H1 (cell line): ENCODE results near the gene NEURL1. TPM values are rescaled to one million over a fixed set of nuclear protein-coding genes. Genes with fewer than 3 reads are reported as not detected.

Experiments used
- CTCF ChIA-PET: fragments of 300-600 bp; sonication (Branson Sonifier 250); formaldehyde crosslinking; loops from one replicate; lab custom pipeline; 2021; ENCODE audit not compliant: partially characterized antibody; lab: Charles Lee
- POLR2A ChIA-PET: fragments of 300-600 bp; sonication (Branson Sonifier 250); formaldehyde crosslinking; loops from one replicate; lab custom pipeline; 2021; ENCODE audit warnings: inconsistent platforms; ENCODE audit not compliant: partially characterized antibody; lab: Charles Lee
- DNase-seq, 2 experiments: peaks; one replicate each; pipeline versions ENCODE4 v3.0.0 to v3.0.0-alpha.2; 2010 to 2022; ENCODE audit warnings: low spot score in 2 of 2, low read depth in 1 of 2, mixed read lengths in 1 of 2
- FAIRE-seq: peaks from 2 replicates; lab custom pipeline; 2011; peaks lifted over from hg19 to GRCh38; lab: Jason Lieb, UNC
- H2AFZ ChIP-seq: 2 replicates; pipeline ENCODE4 v1.8.1; 2012; ENCODE audit warnings: low read length, inconsistent platforms
- H2AK5ac ChIP-seq: 2 replicates; pipeline ENCODE4 v1.6.1; 2013; ENCODE audit warnings: low read depth, low read length
- H2BK120ac ChIP-seq: replicated peaks from 2 replicates; pipeline ENCODE3; 2013; ENCODE audit warnings: low read depth, low read length, inconsistent platforms
- H2BK12ac ChIP-seq: 2 replicates; pipeline ENCODE4 v1.6.1; 2013; ENCODE audit warnings: low read depth, low read length
- H2BK15ac ChIP-seq: 2 replicates; pipeline ENCODE4 v1.6.1; 2013; ENCODE audit warnings: low read length
- H2BK20ac ChIP-seq: 2 replicates; pipeline ENCODE4 v1.6.1; 2013; ENCODE audit warnings: low read length
- H2BK5ac ChIP-seq: 2 replicates; pipeline ENCODE4 v1.6.1; 2013; ENCODE audit warnings: low read depth, low read length
- H3K14ac ChIP-seq: 2 replicates; pipeline ENCODE4 v1.6.1; 2013; ENCODE audit warnings: inconsistent platforms; ENCODE audit not compliant: insufficient read length
- H3K18ac ChIP-seq: 2 replicates; pipeline ENCODE4 v1.6.1; 2013; ENCODE audit warnings: low read length; ENCODE audit errors: extremely low read depth
- H3K23ac ChIP-seq: 2 replicates; pipeline ENCODE4 v1.6.1; 2013; ENCODE audit warnings: inconsistent platforms; ENCODE audit not compliant: insufficient read length
- H3K23me2 ChIP-seq: 2 replicates; pipeline ENCODE4 v1.6.1; 2013; ENCODE audit warnings: low read depth, low read length
- H3K27ac ChIP-seq: 2 replicates; pipeline ENCODE4 v1.6.1; 2011; ENCODE audit warnings: low read depth, low read length, inconsistent platforms
- H3K27me3 ChIP-seq, 4 experiments: replicated peaks in 1 of 4; 1 replicate in 1 of 4; 2 replicates in 3 of 4; pipeline versions ENCODE4 v1.6.1 to v1.8.1; 2011 to 2013; ENCODE audit warnings: low read length in 3 of 4, mild to moderate bottlenecking in 3 of 4, inconsistent platforms in 2 of 4, mixed read lengths in 2 of 4, moderate library complexity in 1 of 4; ENCODE audit not compliant: control insufficient read depth in 3 of 4, insufficient read depth in 3 of 4; ENCODE audit errors: extremely low read depth in 1 of 4
- H3K36me3 ChIP-seq, 4 experiments: 2 replicates each; pipeline versions ENCODE4 v1.6.1 to v1.8.1; 2011 to 2013; ENCODE audit warnings: mild to moderate bottlenecking in 4 of 4, low read length in 3 of 4, moderate library complexity in 2 of 4, control low read depth in 1 of 4, inconsistent platforms in 1 of 4; ENCODE audit not compliant: insufficient read depth in 4 of 4, control insufficient read depth in 2 of 4
- H3K4ac ChIP-seq: replicated peaks from 2 replicates; pipeline ENCODE3; 2013; ENCODE audit warnings: low read length, low read depth, mixed read lengths, inconsistent platforms; ENCODE audit not compliant: insufficient read length
- H3K4me1 ChIP-seq, 4 experiments: replicated peaks in 1 of 4; 1 replicate in 1 of 4; 2 replicates in 3 of 4; pipeline versions ENCODE4 v1.6.1 to v1.8.1; 2011 to 2013; ENCODE audit warnings: low read length in 3 of 4, inconsistent platforms in 2 of 4, mixed read lengths in 1 of 4; ENCODE audit not compliant: insufficient read depth in 4 of 4, control insufficient read depth in 3 of 4
- H3K4me2 ChIP-seq, 2 experiments: 2 replicates each; pipeline versions ENCODE4 v1.6.1 to v1.8.1; 2011 to 2013; ENCODE audit warnings: low read depth in 2 of 2, low read length in 2 of 2, control low read depth in 1 of 2, inconsistent platforms in 1 of 2, mild to moderate bottlenecking in 1 of 2; ENCODE audit not compliant: insufficient read depth in 1 of 2
- H3K4me3 ChIP-seq, 4 experiments: fragments of 200-600, 300-600 bp in 1 of 4; sonication (generic), shearing (Covaris generic), sonication (Bioruptor Twin) in 1 of 4; 2 replicates each; pipeline versions ENCODE4 v1.5.1 to v1.8.1; 2011 to 2016; ENCODE audit warnings: low read length in 4 of 4, low read depth in 3 of 4, control low read depth in 2 of 4, inconsistent platforms in 2 of 4, mild to moderate bottlenecking in 2 of 4, mixed read lengths in 1 of 4, moderate library complexity in 1 of 4; ENCODE audit not compliant: insufficient read depth in 2 of 4; ENCODE audit errors: extremely low read depth in 1 of 4
- H3K56ac ChIP-seq: replicated peaks from 2 replicates; pipeline ENCODE3; 2013; ENCODE audit warnings: low read depth, mild to moderate bottlenecking, mixed read lengths, low read length, inconsistent platforms; ENCODE audit not compliant: insufficient read length
- H3K79me1 ChIP-seq: 2 replicates; pipeline ENCODE4 v1.6.1; 2013; ENCODE audit warnings: low read depth, low read length, control low read depth
- H3K79me2 ChIP-seq, 2 experiments: 2 replicates each; pipeline versions ENCODE4 v1.6.1 to v1.8.1; 2012 to 2013; ENCODE audit warnings: low read length in 2 of 2, mild to moderate bottlenecking in 2 of 2, inconsistent platforms in 1 of 2; ENCODE audit not compliant: insufficient read depth in 2 of 2, control insufficient read depth in 1 of 2
- H3K9ac ChIP-seq, 4 experiments: replicated peaks in 1 of 4; 1 replicate in 1 of 4; 2 replicates in 3 of 4; pipeline versions ENCODE4 v1.6.1 to v1.8.1; 2011 to 2013; ENCODE audit warnings: low read depth in 3 of 4, low read length in 3 of 4, control low read depth in 2 of 4, mild to moderate bottlenecking in 2 of 4, moderate library complexity in 2 of 4, inconsistent platforms in 1 of 4; ENCODE audit errors: extremely low read depth in 1 of 4
- H3K9me3 ChIP-seq, 2 experiments: 2 replicates each; pipeline versions ENCODE4 v1.6.1 to v1.8.1; 2012 to 2013; ENCODE audit warnings: mild to moderate bottlenecking in 2 of 2, moderate library complexity in 2 of 2, control low read depth in 1 of 2, inconsistent platforms in 1 of 2, low read depth in 1 of 2, low read length in 1 of 2, mixed read lengths in 1 of 2; ENCODE audit not compliant: insufficient read depth in 2 of 2
- H4K20me1 ChIP-seq, 2 experiments: replicated peaks in 1 of 2; 2 replicates each; pipeline versions ENCODE3 to v1.8.1; 2011 to 2013; ENCODE audit warnings: inconsistent platforms in 2 of 2, low read length in 2 of 2, mild to moderate bottlenecking in 1 of 2; ENCODE audit not compliant: insufficient read depth in 2 of 2, control insufficient read depth in 1 of 2
- H4K5ac ChIP-seq: 2 replicates; pipeline ENCODE4 v1.6.1; 2013; ENCODE audit warnings: low read length, low read depth, mixed read lengths, inconsistent platforms; ENCODE audit not compliant: insufficient read length
- H4K8ac ChIP-seq: 2 replicates; pipeline ENCODE4 v1.8.0; 2013; ENCODE audit warnings: mild to moderate bottlenecking, moderate library complexity, low read length, inconsistent platforms; ENCODE audit not compliant: insufficient read depth; ENCODE audit errors: extremely low read depth
- H4K91ac ChIP-seq: replicated peaks from 2 replicates; pipeline ENCODE3; 2013; ENCODE audit warnings: low read length, mixed read lengths, inconsistent platforms; ENCODE audit not compliant: insufficient read length
- ASH2L ChIP-seq: fragments of 200-600, 300-600 bp; sonication (generic); IDR thresholded peaks from one replicate; pipeline ENCODE4 v1.7.1; 2017; ENCODE audit warnings: low read length
- BACH1 ChIP-seq: IDR thresholded peaks from 2 replicates; pipeline ENCODE4 v1.6.1; 2012; ENCODE audit warnings: low read length, improper control_type of control experiment
- EZH2 ChIP-seq: fragments of 200-600 bp; sonication (generic); IDR thresholded peaks from 2 replicates; pipeline ENCODE4 v1.7.1; 2012; ENCODE audit warnings: low read depth, mild to moderate bottlenecking, moderate library complexity, low read length, inconsistent platforms; ENCODE audit not compliant: severe bottlenecking
- JUN ChIP-seq: IDR thresholded peaks from 2 replicates; pipeline ENCODE4 v1.6.1; 2011; ENCODE audit warnings: low read depth, mild to moderate bottlenecking, improper control_type of control experiment, low read length
- NANOG ChIP-seq: IDR thresholded peaks from 2 replicates; pipeline ENCODE4 v1.6.1; 2011; ENCODE audit warnings: low read length, low read depth, mild to moderate bottlenecking, inconsistent platforms; ENCODE audit not compliant: insufficient read depth, poor library complexity, severe bottlenecking
- RFX5 ChIP-seq: IDR thresholded peaks from 2 replicates; pipeline ENCODE4 v1.6.1; 2011; ENCODE audit warnings: low read depth, low read length, improper control_type of control experiment, borderline replicate concordance
- SAP30 ChIP-seq: fragments of 300-600 bp; sonication (generic); IDR thresholded peaks from 2 replicates; pipeline ENCODE4 v1.7.1; 2012; ENCODE audit warnings: low read length, moderate library complexity, mild to moderate bottlenecking, inconsistent platforms; ENCODE audit not compliant: insufficient read depth, insufficient replicate concordance
- SRF ChIP-seq: IDR thresholded peaks from 2 replicates; pipeline ENCODE4 v1.6.1; 2011; ENCODE audit warnings: mild to moderate bottlenecking, low read depth, low read length, moderate library complexity
- TEAD4 ChIP-seq: IDR thresholded peaks from 2 replicates; pipeline ENCODE4 v1.6.1; 2012; ENCODE audit warnings: low read depth, low read length, inconsistent platforms, mixed read lengths
- WGBS, 2 experiments: shearing (Covaris generic) in 1 of 2; methylation state at CpG; one replicate each; pipeline versions ENCODE4 v1.1.6 to v1.1.7; 2013 to 2015; ENCODE audit warnings: low lambda C conversion rate in 2 of 2, mixed read lengths in 2 of 2, inconsistent platforms in 1 of 2, low coverage in 1 of 2, missing lambda C conversion rate in 1 of 2; ENCODE audit not compliant: insufficient replicate concordance in 2 of 2, insufficient coverage in 1 of 2, insufficient read length in 1 of 2; ENCODE audit errors: extremely low coverage in 1 of 2, missing lambda C conversion rate in 1 of 2; 5-methylcytosine and 5-hydroxymethylcytosine counted together
- polyA plus RNA-seq, 7 experiments: library from polyadenylated mRNA; depleted of rRNA in 3 of 7; stranded (reverse) in 5 of 7; unstranded in 2 of 7; fragments of >200 nt in 5 of 7; fragments of 200-250 nt in 2 of 7; gene quantifications; 1 replicate in 5 of 7; 2 replicates in 1 of 7; 4 replicates in 1 of 7; pipeline versions ENCODE4 v1.2.1 to v1.2.3, GENCODE V29; 2011 to 2013; ENCODE audit warnings: missing spikeins in 2 of 7, mixed read lengths in 2 of 7
- total RNA-seq: library from RNA; stranded (reverse); fragmentation: NEBNext Ultra II Directional; extraction: Animal tissue kit (Norgen Biotek cat#: 25700); gene quantifications from 2 replicates; pipeline ENCODE4 v1.2.1, GENCODE V29; 2021

Gene NEURL1
- total and polyA plus RNA-seq, 2 of the 8 experiments (the other 6 are each of a cell fraction or from before 2014, with no cell fraction given) = 0.54 to 0.58 TPM

DNA sequence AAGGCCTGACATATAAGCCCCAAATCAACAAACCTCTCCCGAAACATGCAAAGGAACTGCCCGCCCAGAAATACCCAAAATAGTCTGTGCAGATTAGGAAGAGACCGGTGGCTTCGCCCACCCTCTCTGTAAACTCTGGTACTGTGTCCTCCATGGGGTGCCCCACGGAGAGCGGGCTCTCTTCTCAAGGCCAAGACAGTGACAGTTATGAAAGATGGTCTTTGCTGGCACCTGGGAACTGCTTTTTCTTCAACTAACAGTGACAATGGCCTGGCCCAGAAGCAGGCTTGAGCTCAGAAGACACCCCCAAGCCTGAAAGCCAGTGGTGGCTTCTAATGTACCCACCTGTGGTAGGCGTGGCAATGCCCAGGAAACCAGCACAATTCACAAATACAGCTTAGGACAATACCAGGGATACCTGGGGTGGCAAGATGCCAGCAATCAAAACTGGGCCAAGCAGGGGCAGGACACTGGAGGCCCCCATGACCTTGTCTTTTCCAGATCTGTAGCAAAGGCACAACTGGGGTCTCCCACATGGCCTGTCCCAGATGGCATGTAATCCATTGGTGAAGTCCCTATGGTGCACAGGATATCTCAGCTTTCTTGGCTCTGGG, 107.6 kb downstream of the NEURL1 start:
- H3K36me3 ChIP-seq = no peaks in the 10 kb centered on the region
- H3K27ac ChIP-seq = no peak overlapping the region
- POLR2A ChIA-PET = interaction anchor here (1.0 to 1.5 kb wide), 2 partner anchors 71 to 85 kb away, joined by 3 read pairs; no protein-coding TSS in a partner anchor
- no peak overlapping the region for H2BK5ac ChIP-seq
- H2BK20ac ChIP-seq = no peak overlapping the region
- no peak overlapping the region for H2BK15ac ChIP-seq
- H3K56ac ChIP-seq = no peak overlapping the region
- H3K79me1 ChIP-seq = no peaks in the 10 kb centered on the region
- no peak overlapping the region for H2AFZ ChIP-seq
- no peak overlapping the region for H2BK120ac ChIP-seq
- H3K79me2 ChIP-seq = no peaks in the 10 kb centered on the region
- no peak overlapping the region for H3K4me3 ChIP-seq
- peaks cover 0 to 4% (median 1%) of the 10 kb centered on the region in 4 experiments; a peak in 3 of 7 replicates for H3K4me1 ChIP-seq
- TF ChIP-seq ASH2L (no peak), SRF (no peak), NANOG (no peak), SAP30 (no peak), JUN (no peak), TEAD4 (no peak), EZH2 (no peak), BACH1 (no peak), RFX5 (no peak)
- H3K14ac ChIP-seq = no peak overlapping the region
- DNase-seq = no peak
- no peak overlapping the region for H3K9ac ChIP-seq
- peaks cover 0 to 3% of the 10 kb centered on the region in 2 experiments for H4K20me1 ChIP-seq
- H4K91ac ChIP-seq = no peak overlapping the region
- H2BK12ac ChIP-seq = no peak overlapping the region
- H3K23ac ChIP-seq = no peak overlapping the region
- no peak overlapping the region for H2AK5ac ChIP-seq
- no peak overlapping the region for H4K5ac ChIP-seq
- no peaks in the 10 kb centered on the region; the same call in 1 of the 2 replicates for H3K23me2 ChIP-seq
- FAIRE-seq = no peak
- CTCF ChIA-PET = interaction anchor here (1.1 to 19.1 kb wide), 6 partner anchors 8 to 84 kb away, joined by 4 to 448 read pairs (median 26); no protein-coding TSS in a partner anchor
- H3K27me3 ChIP-seq = no peaks in the 10 kb centered on the region
- WGBS, 2 experiments = 88% methylated on average over 7 of the region's 7 CpGs; no CpG with 5 or more reads in 1 of the 2 experiments
- no peaks in the 10 kb centered on the region for H3K9me3 ChIP-seq
- no peak overlapping the region for H3K18ac ChIP-seq
- no peak overlapping the region for H4K8ac ChIP-seq
- no peak overlapping the region for H3K4ac ChIP-seq
- H3K4me2 ChIP-seq = no peak overlapping the region
